Activated CD4-positive, alpha-beta T cell treated with anti-CD3 and anti-CD28 coated beads, Interleukin-2, amount 10 ng/mL, durations not matched to agents 24 days and 14 days (primary cell): ENCODE results near the gene SECTM1. TPM values are rescaled to one million over a fixed set of nuclear protein-coding genes. Genes with fewer than 3 reads are reported as not detected.

Experiments
- DNase-seq: peaks from one replicate; pipeline ENCODE4 v3.0.0; 2022
- H3K27ac Mint-ChIP-seq: one replicate; pipeline ENCODE4 v1.8.0; 2022; ENCODE audit warnings: mild to moderate bottlenecking, mixed read lengths
- H3K27me3 Mint-ChIP-seq: one replicate; pipeline ENCODE4 v1.8.0; 2022; ENCODE audit warnings: mixed read lengths
- H3K36me3 Mint-ChIP-seq: one replicate; pipeline ENCODE4 v1.8.0; 2022; ENCODE audit warnings: low read depth, mild to moderate bottlenecking, mixed read lengths
- H3K4me1 Mint-ChIP-seq: one replicate; pipeline ENCODE4 v1.8.0; 2021; ENCODE audit warnings: mixed read lengths
- H3K4me3 Mint-ChIP-seq: one replicate; pipeline ENCODE4 v1.8.0; 2022; ENCODE audit warnings: mild to moderate bottlenecking, moderate library complexity, mixed read lengths
- H3K9me3 Mint-ChIP-seq: one replicate; pipeline ENCODE4 v1.8.0; 2021; ENCODE audit warnings: mixed read lengths
- intact Hi-C: fragments of 100-400 bp; cut with micrococcal nuclease; formaldehyde crosslinking; loops from one replicate; pipeline ENCODE4 v1.15.1; 2023
- total RNA-seq: library from RNA; stranded (reverse); gene quantifications from 2 replicates; pipeline ENCODE4 v1.2.3, GENCODE V29; 2022

Gene SECTM1
- total RNA-seq, 1 donor from 2014 or later = 4.6 TPM

GRCh38 chr17:82278308-82278707 lies 55.3 kb downstream of the SECTM1 start:
- H3K27me3 Mint-ChIP-seq = peaks cover 2% of the 10 kb centered on the region

GRCh38 chr17:82277851-82278250 lies 55.7 kb downstream of the SECTM1 start:
- H3K4me3 Mint-ChIP-seq = no peak overlapping the region
- intact Hi-C loops = no loop called here
- peaks cover 9% of the 10 kb centered on the region for H3K4me1 Mint-ChIP-seq
- H3K27me3 Mint-ChIP-seq = peaks cover 2% of the 10 kb centered on the region
- H3K9me3 Mint-ChIP-seq = no peaks in the 10 kb centered on the region
- no peak overlapping the region for H3K27ac Mint-ChIP-seq
- DNase-seq = no peak
- H3K36me3 Mint-ChIP-seq = peaks cover 2% of the 10 kb centered on the region

More at GRCh38 chr17:82278308-82278707, 55.3 kb downstream of the SECTM1 start:
- Mint-ChIP-seq H3K4me1 (peaks cover 11% of the 10 kb centered on the region), H3K27ac (no peak overlapping the region), H3K4me3 (no peak overlapping the region), H3K9me3 (no peaks in the 10 kb centered on the region), H3K36me3 (peaks cover 2% of the 10 kb centered on the region)
- intact Hi-C loops = no loop called here
- no peak for DNase-seq

GRCh38 chr17:82276938-82277337 lies 56.6 kb downstream of the SECTM1 start:
- Mint-ChIP-seq H3K27ac (peak overlapping the region; percentile 32), H3K27me3 (peaks cover 2% of the 10 kb centered on the region), H3K9me3 (no peaks in the 10 kb centered on the region), H3K4me1 (peaks cover 16% of the 10 kb centered on the region), H3K36me3 (peaks cover 9% of the 10 kb centered on the region), H3K4me3 (no peak overlapping the region)
- DNase-seq = no peak
- intact Hi-C loops = no loop called here

- intact Hi-C loops = no loop called here
- Mint-ChIP-seq H3K27me3 (peaks cover 2% of the 10 kb centered on the region), H3K4me1 (peaks cover 22% of the 10 kb centered on the region), H3K27ac (no peak overlapping the region), H3K36me3 (peaks cover 25% of the 10 kb centered on the region), H3K4me3 (peak overlapping the region; percentile 30), H3K9me3 (no peaks in the 10 kb centered on the region)
- no peak for DNase-seq
Measured at GRCh38 chr17:82275326-82275725, 58.2 kb downstream of the SECTM1 start.

- Mint-ChIP-seq H3K36me3 (peaks cover 32% of the 10 kb centered on the region), H3K9me3 (no peaks in the 10 kb centered on the region), H3K4me3 (peak overlapping the region; percentile 88), H3K27ac (no peak overlapping the region), H3K27me3 (peaks cover 2% of the 10 kb centered on the region), H3K4me1 (peaks cover 29% of the 10 kb centered on the region)
- intact Hi-C loops = loop anchor here (5.0 kb wide), 1 partner anchor 37 kb away; no protein-coding TSS in a partner anchor
- no peak for DNase-seq
Measured at GRCh38 chr17:82274134-82275020, 59.2 kb downstream of the SECTM1 start.

- H3K4me3 Mint-ChIP-seq = peak within 1 kb of the TSS; percentile 88
- H3K27ac Mint-ChIP-seq = peak within 1 kb of the TSS; percentile 100
- DNase-seq = peak; percentile 97
- intact Hi-C loops = loop anchor here (1.0 to 5.0 kb wide), 3 partner anchors 19 to 48 kb away; no protein-coding TSS in a partner anchor
- H3K36me3 Mint-ChIP-seq = peaks cover 37% of the 10 kb centered on the region
- no peaks in the 10 kb centered on the region for H3K9me3 Mint-ChIP-seq
- H3K27me3 Mint-ChIP-seq = peaks cover 2% of the 10 kb centered on the region
- peaks cover 35% of the 10 kb centered on the region for H3K4me1 Mint-ChIP-seq
Measured at GRCh38 chr17:82273327-82274133, 60.0 kb downstream of the SECTM1 start, which contains the start of gene CSNK1D. Gene CSNK1D (minus strand): TSS chr17:82273700. CDS start chr17:82273381, 319 bp downstream.

- peak; percentile 83 for DNase-seq
- peaks cover 43% of the 10 kb centered on the region for H3K36me3 Mint-ChIP-seq
- H3K9me3 Mint-ChIP-seq = no peaks in the 10 kb centered on the region
- H3K4me3 Mint-ChIP-seq = peak overlapping the region; percentile 88
- peak overlapping the region; percentile 100 for H3K27ac Mint-ChIP-seq
- H3K27me3 Mint-ChIP-seq = no peaks in the 10 kb centered on the region
- H3K4me1 Mint-ChIP-seq = peaks cover 40% of the 10 kb centered on the region
- intact Hi-C loops = loop anchor here (1.0 to 5.0 kb wide), 3 partner anchors 20 to 49 kb away; no protein-coding TSS in a partner anchor
Measured at GRCh38 chr17:82272495-82273326, 60.9 kb downstream of the SECTM1 start.

GRCh38 chr17:82271401-82271800 lies 62.2 kb downstream of the SECTM1 start:
- H3K27ac Mint-ChIP-seq = no peak overlapping the region
- intact Hi-C loops = loop anchor here (5.0 kb wide), 1 partner anchor 34 kb away; no protein-coding TSS in a partner anchor
- H3K4me1 Mint-ChIP-seq = peaks cover 50% of the 10 kb centered on the region
- no peak for DNase-seq
- H3K27me3 Mint-ChIP-seq = no peaks in the 10 kb centered on the region
- no peaks in the 10 kb centered on the region for H3K9me3 Mint-ChIP-seq
- peaks cover 53% of the 10 kb centered on the region for H3K36me3 Mint-ChIP-seq
- H3K4me3 Mint-ChIP-seq = peak overlapping the region; percentile 88

Other genes with a start within 250 kb of the SECTM1 start
- gene FASN, start 235.5 kb downstream of the SECTM1 start, total RNA-seq = 428 and 452 TPM in 2 replicates
- gene CCDC57, start 120.9 kb downstream of the SECTM1 start, total RNA-seq = 56.0 and 58.4 TPM in 2 replicates
- gene SLC16A3, start 104.7 kb downstream of the SECTM1 start, total RNA-seq = 162 and 171 TPM in 2 replicates
- 137 and 146 TPM in 2 replicates for gene CSNK1D, start 60.1 kb downstream of the SECTM1 start, total RNA-seq
- gene CD7, start 16.2 kb downstream of the SECTM1 start, total RNA-seq = 413 and 415 TPM in 2 replicates
- gene TEX19, start 25.5 kb upstream of the SECTM1 start, total RNA-seq = 0.09 TPM in 2 replicates
- gene UTS2R, start 38.0 kb upstream of the SECTM1 start, total RNA-seq = 0.14 TPM in 1 of 2 replicates, not detected in the other
- gene HEXD, start 84.6 kb upstream of the SECTM1 start, total RNA-seq = 33.1 and 36.0 TPM in 2 replicates
- gene OGFOD3, start 84.8 kb upstream of the SECTM1 start, total RNA-seq = 26.7 and 33.0 TPM in 2 replicates
- gene CYBC1, start 117.0 kb upstream of the SECTM1 start, total RNA-seq = 256 and 268 TPM in 2 replicates
- 99.7 and 101 TPM in 2 replicates for gene NARF, start 125.0 kb upstream of the SECTM1 start, total RNA-seq
- gene FOXK2, start 186.0 kb upstream of the SECTM1 start, total RNA-seq = 92.6 and 97.4 TPM in 2 replicates